Endothelial cell of umbilical vein (primary cell): ENCODE results near the gene PLK5. TPM values are rescaled to one million over a fixed set of nuclear protein-coding genes. Genes with fewer than 3 reads are reported as not detected.

ENCODE experiments used
- BruUV-seq: library from RNA; stranded (reverse); fragments of 400-500 nt; replicated peaks from 2 replicates; lab custom pipeline; 2021; lab: Mats Ljungman, UMichigan
- CTCF ChIA-PET: fragments of 300-600, 350-600 bp; sonication (Branson Sonifier 250); formaldehyde crosslinking; loops from one replicate; lab custom pipeline; 2021; ENCODE audit warnings: antibody characterized with exemption, inconsistent platforms; lab: Charles Lee
- POLR2A ChIA-PET: fragments of 300-600, 350-600 bp; sonication (Branson Sonifier 250); formaldehyde crosslinking; loops from one replicate; lab custom pipeline; 2021; ENCODE audit warnings: antibody characterized with exemption, inconsistent platforms; lab: Charles Lee
- DNase-seq: peaks from one replicate; pipeline ENCODE4 v3.0.0-alpha.2; 2011; ENCODE audit warnings: low read depth, low spot score
- FAIRE-seq: peaks from 2 replicates; lab custom pipeline; 2011; peaks lifted over from hg19 to GRCh38; lab: Jason Lieb, UNC
- H2AFZ ChIP-seq: 2 replicates; pipeline ENCODE4 v1.6.0; 2012; ENCODE audit warnings: low read depth, low read length, control low read depth, inconsistent platforms
- H3K27ac ChIP-seq: 2 replicates; pipeline ENCODE4 v1.5.1; 2011; ENCODE audit warnings: low read depth, mild to moderate bottlenecking, control low read depth, low read length, moderate library complexity; ENCODE audit not compliant: insufficient read depth
- H3K27me3 ChIP-seq, 2 experiments: 2 replicates each; pipeline versions ENCODE4 v1.6.0 to v1.6.1; 2011; ENCODE audit warnings: low read length in 2 of 2, mixed read lengths in 1 of 2; ENCODE audit not compliant: control insufficient read depth in 2 of 2, insufficient read depth in 2 of 2
- H3K36me3 ChIP-seq, 2 experiments: 2 replicates in 1 of 2; 3 replicates in 1 of 2; pipeline ENCODE4 v1.5.1; 2011; ENCODE audit warnings: low read length in 2 of 2, mild to moderate bottlenecking in 1 of 2, moderate library complexity in 1 of 2; ENCODE audit not compliant: control insufficient read depth in 2 of 2, insufficient read depth in 2 of 2; ENCODE audit errors: extremely low read depth in 1 of 2
- H3K4me1 ChIP-seq: 3 replicates; pipeline ENCODE4 v1.5.1; 2011; ENCODE audit warnings: mild to moderate bottlenecking, low read length; ENCODE audit not compliant: control insufficient read depth, insufficient read depth; ENCODE audit errors: extremely low read depth
- H3K4me2 ChIP-seq: 2 replicates; pipeline ENCODE4 v1.6.1; 2011; ENCODE audit warnings: low read length, control low read depth, mixed read lengths; ENCODE audit not compliant: insufficient read depth
- H3K4me3 ChIP-seq, 3 experiments: fragments of 200-600 bp in 1 of 3; sonication (generic), shearing (Covaris generic) in 1 of 3; replicated peaks in 1 of 3; 2 replicates each; pipeline ENCODE4 v1.5.1; 2011 to 2016; ENCODE audit warnings: control low read depth in 3 of 3, low read length in 3 of 3, mild to moderate bottlenecking in 2 of 3, inconsistent platforms in 1 of 3, low read depth in 1 of 3, moderate library complexity in 1 of 3; ENCODE audit not compliant: insufficient read depth in 1 of 3
- H3K79me2 ChIP-seq: 2 replicates; pipeline ENCODE4 v1.6.0; 2012; ENCODE audit warnings: low read length, inconsistent platforms; ENCODE audit not compliant: control insufficient read depth, insufficient read depth
- H3K9ac ChIP-seq: replicated peaks from 2 replicates; pipeline ENCODE3; 2011; ENCODE audit warnings: low read length, control low read depth; ENCODE audit not compliant: insufficient read depth; ENCODE audit errors: extremely low read depth
- H3K9me1 ChIP-seq: replicated peaks from 3 replicates; pipeline ENCODE4 v1.6.0; 2011; ENCODE audit warnings: mild to moderate bottlenecking, low read length; ENCODE audit not compliant: control insufficient read depth, insufficient read depth; ENCODE audit errors: extremely low read depth
- H3K9me3 ChIP-seq: replicated peaks from 2 replicates; pipeline ENCODE4 v1.5.1; 2012; ENCODE audit warnings: low read length, inconsistent platforms; ENCODE audit not compliant: control insufficient read depth, insufficient read depth
- H4K20me1 ChIP-seq: replicated peaks from 2 replicates; pipeline ENCODE3; 2011; ENCODE audit warnings: mild to moderate bottlenecking, low read length; ENCODE audit not compliant: control insufficient read depth, insufficient read depth; ENCODE audit errors: extremely low read depth
- CTCF ChIP-seq, 2 donors: IDR thresholded peaks; 1 replicate in 1 of 2; 2 replicates in 1 of 2; pipeline ENCODE4 v1.5.1; 2011; ENCODE audit warnings: low read length in 2 of 2, mild to moderate bottlenecking in 2 of 2, moderate library complexity in 2 of 2, control low read depth in 1 of 2, inconsistent platforms in 1 of 2, low read depth in 1 of 2; ENCODE audit not compliant: insufficient read depth in 1 of 2; ENCODE audit errors: extremely low read depth in 1 of 2
- EZH2 ChIP-seq: IDR thresholded peaks from 2 replicates; pipeline ENCODE4 v1.6.1; 2012; ENCODE audit warnings: borderline replicate concordance, low read depth, mild to moderate bottlenecking, moderate library complexity, low read length, inconsistent platforms; ENCODE audit not compliant: severe bottlenecking
- FOS ChIP-seq: IDR thresholded peaks from 2 replicates; pipeline ENCODE4 v1.6.1; 2011; ENCODE audit warnings: mild to moderate bottlenecking, low read length, moderate library complexity, borderline replicate concordance; ENCODE audit not compliant: insufficient read depth
- GATA2 ChIP-seq: IDR thresholded peaks from 2 replicates; pipeline ENCODE4 v1.7.0; 2011; ENCODE audit warnings: low read depth, mild to moderate bottlenecking, moderate library complexity, mixed read lengths, low read length; ENCODE audit not compliant: insufficient read length, insufficient read depth
- JUN ChIP-seq: IDR thresholded peaks from 2 replicates; pipeline ENCODE4 v1.6.1; 2011; ENCODE audit warnings: borderline replicate concordance, low read depth; ENCODE audit not compliant: insufficient read length, insufficient read depth
- MAX ChIP-seq: IDR thresholded peaks from 2 replicates; pipeline ENCODE4 v1.6.1; 2011; ENCODE audit not compliant: insufficient read depth, insufficient read length
- MYC ChIP-seq: IDR thresholded peaks from one replicate; pipeline ENCODE4 v1.6.1; 2011; ENCODE audit warnings: mild to moderate bottlenecking, low read depth, low read length
- POLR2A ChIP-seq: IDR thresholded peaks from 2 replicates; pipeline ENCODE4 v1.6.1; 2012; ENCODE audit warnings: low read depth, mild to moderate bottlenecking, control low read depth, low read length
- POLR2AphosphoS5 ChIP-seq: IDR thresholded peaks from 2 replicates; pipeline ENCODE4 v1.6.1; 2012; ENCODE audit warnings: low read depth, mild to moderate bottlenecking, control low read depth, low read length, moderate library complexity; ENCODE audit not compliant: insufficient read depth
- dilution Hi-C: fragments of 300-500 bp; cut with MboI; formaldehyde crosslinking; loops from one replicate; pipeline ENCODE4 v1.15.0; 2019; ENCODE audit warnings: low sequenced_read_pairs; ENCODE audit not compliant: extremely low pct_ligation_motif_present
- intact Hi-C: fragments of 100-400 bp; cut with micrococcal nuclease; formaldehyde crosslinking; loops from one replicate; pipeline ENCODE4 v1.10.0; 2022
- polyA plus RNA-seq, 4 experiments: library from polyadenylated mRNA; depleted of rRNA in 3 of 4; stranded (reverse) in 3 of 4; unstranded in 1 of 4; fragments of >200 nt; gene quantifications; 2 replicates each; pipeline versions ENCODE4 v1.2.1 to v1.2.3, GENCODE V29; 2011 to 2012; ENCODE audit warnings: missing spikeins in 1 of 4
- total RNA-seq: library from RNA; stranded (reverse); gene quantifications from 2 replicates; pipeline ENCODE4 v1.2.3, GENCODE V29; 2021

The PLK5 gene
- total and polyA plus RNA-seq, 2 donors (not counting 3 experiments of a cell fraction or from before 2014, with no cell fraction given): not detected

- ChIA-PET POLR2A (no interaction called here), CTCF (no interaction called here)
- no peak overlapping the region for H3K9ac ChIP-seq
- no peaks in the 10 kb centered on the region for H3K36me3 ChIP-seq
- no peak overlapping the region for H3K4me2 ChIP-seq
- BruUV-seq: no TSS peak
- no peak overlapping the region for H3K27ac ChIP-seq
- DNase-seq (no peak), FAIRE-seq (no peak)
- no peaks in the 10 kb centered on the region for H3K27me3 ChIP-seq
- H3K9me1 ChIP-seq: no peaks in the 10 kb centered on the region
- dilution Hi-C loops: no loop called here
- H3K4me1 ChIP-seq: no peaks in the 10 kb centered on the region
- H2AFZ ChIP-seq: no peak overlapping the region
- peaks cover 4% of the 10 kb centered on the region for H3K79me2 ChIP-seq
- no peaks in the 10 kb centered on the region for H3K9me3 ChIP-seq
- intact Hi-C loops: no loop called here
- H3K4me3 ChIP-seq: no peak overlapping the region
- H4K20me1 ChIP-seq: no peaks in the 10 kb centered on the region
- no peak for TF ChIP-seq POLR2AphosphoS5
- no peak for TF ChIP-seq JUN
- TF ChIP-seq CTCF (IDR thresholded peaks at IDR 0.05; ENCODE audit: extremely low read depth in 1 of 2, insufficient read depth in 1 of 2, low read depth in 1 of 2, low read length in 2 of 2): no peak
- no peak for TF ChIP-seq EZH2
- no peak for TF ChIP-seq MYC
- no peak for TF ChIP-seq MAX
- TF ChIP-seq GATA2: no peak
- TF ChIP-seq FOS: no peak
- TF ChIP-seq POLR2A: no peak
These were observed 40.5 kb upstream of the PLK5 start for GRCh38 chr19:1483131-1483978.
